Mesenchymal stem cell (in vitro differentiated cells and primary cell): Measurements from ENCODE around the gene ENAM.

Experiments used
- DNase-seq: peaks from one replicate; pipeline ENCODE4 v3.0.0-alpha.2; 2013
- H2AFZ ChIP-seq: one replicate; pipeline ENCODE4 v1.6.1; 2013; ENCODE audit warnings: low read depth, mild to moderate bottlenecking, control low read depth, inconsistent platforms, low read length, moderate library complexity
- H2AK5ac ChIP-seq: 2 replicates; pipeline ENCODE4 v1.6.1; 2013; ENCODE audit warnings: low read length, moderate library complexity, mild to moderate bottlenecking, inconsistent platforms; ENCODE audit not compliant: severe bottlenecking
- H2BK120ac ChIP-seq: one replicate; pipeline ENCODE4 v1.6.1; 2013; ENCODE audit warnings: low read depth, mild to moderate bottlenecking, inconsistent platforms, low read length, moderate library complexity
- H2BK12ac ChIP-seq, 2 experiments: one replicate each; pipeline ENCODE4 v1.6.1; 2013; ENCODE audit warnings: inconsistent platforms in 2 of 2, low read length in 2 of 2, mild to moderate bottlenecking in 2 of 2, moderate library complexity in 2 of 2, control low read depth in 1 of 2
- H2BK15ac ChIP-seq: one replicate; pipeline ENCODE4 v1.6.1; 2013; ENCODE audit warnings: mild to moderate bottlenecking, low read depth, inconsistent platforms; ENCODE audit not compliant: poor library complexity, severe bottlenecking
- H2BK5ac ChIP-seq: 2 replicates; pipeline ENCODE4 v1.6.1; 2013; ENCODE audit warnings: low read depth, mild to moderate bottlenecking, low read length, control low read depth, inconsistent platforms; ENCODE audit not compliant: poor library complexity, severe bottlenecking
- H3K14ac ChIP-seq, 2 experiments: one replicate each; pipeline ENCODE4 v1.6.1; 2013; ENCODE audit warnings: inconsistent platforms in 2 of 2, low read length in 2 of 2, control low read depth in 1 of 2, mild to moderate bottlenecking in 1 of 2, moderate library complexity in 1 of 2
- H3K18ac ChIP-seq, 2 experiments: one replicate each; pipeline ENCODE4 v1.6.1; 2013; ENCODE audit warnings: inconsistent platforms in 2 of 2, low read length in 2 of 2, control low read depth in 1 of 2, low read depth in 1 of 2, mild to moderate bottlenecking in 1 of 2
- H3K23ac ChIP-seq, 2 experiments: one replicate each; pipeline ENCODE4 v1.6.1; 2013; ENCODE audit warnings: inconsistent platforms in 2 of 2, low read length in 2 of 2, mild to moderate bottlenecking in 2 of 2, moderate library complexity in 2 of 2, control low read depth in 1 of 2
- H3K27ac ChIP-seq: 2 replicates; pipeline ENCODE4 v1.5.1; 2013; ENCODE audit warnings: mild to moderate bottlenecking, moderate library complexity, low read length, control low read depth, inconsistent platforms; ENCODE audit not compliant: poor library complexity, severe bottlenecking
- H3K27me3 ChIP-seq, 2 experiments: 2 replicates each; pipeline versions ENCODE4 v1.6.1 to v1.7.0; 2013; ENCODE audit warnings: low read length in 2 of 2, mild to moderate bottlenecking in 2 of 2, moderate library complexity in 2 of 2, control low read depth in 1 of 2, inconsistent platforms in 1 of 2; ENCODE audit not compliant: control insufficient read depth in 1 of 2, insufficient read depth in 1 of 2
- H3K36me3 ChIP-seq, 2 experiments: 2 replicates each; pipeline versions ENCODE4 v1.6.1 to v1.7.0; 2013; ENCODE audit warnings: low read length in 2 of 2, control low read depth in 1 of 2, inconsistent platforms in 1 of 2, low read depth in 1 of 2, mild to moderate bottlenecking in 1 of 2; ENCODE audit not compliant: insufficient read depth in 2 of 2, control insufficient read depth in 1 of 2
- H3K4ac ChIP-seq, 2 experiments: one replicate each; pipeline ENCODE4 v1.6.1; 2013; ENCODE audit warnings: inconsistent platforms in 2 of 2, low read length in 2 of 2, mild to moderate bottlenecking in 2 of 2, moderate library complexity in 2 of 2, control low read depth in 1 of 2, low read depth in 1 of 2
- H3K4me1 ChIP-seq: 2 replicates; pipeline ENCODE4 v1.6.1; 2013; ENCODE audit warnings: low read depth, low read length, control low read depth; ENCODE audit not compliant: control insufficient read depth, insufficient read depth
- H3K4me2 ChIP-seq: 2 replicates; pipeline ENCODE4 v1.6.1; 2013; ENCODE audit warnings: low read length, mild to moderate bottlenecking, inconsistent platforms; ENCODE audit not compliant: poor library complexity, severe bottlenecking
- H3K4me3 ChIP-seq, 2 experiments: 2 replicates each; pipeline versions ENCODE4 v1.5.1 to v1.7.0; 2013; ENCODE audit warnings: low read length in 2 of 2, mild to moderate bottlenecking in 2 of 2, control low read depth in 1 of 2, low read depth in 1 of 2; ENCODE audit not compliant: insufficient read depth in 1 of 2
- H3K79me1 ChIP-seq: replicated peaks from 2 replicates; pipeline ENCODE4 v1.6.1; 2013; ENCODE audit warnings: mild to moderate bottlenecking, control low read depth, low read length, inconsistent platforms; ENCODE audit not compliant: poor library complexity, severe bottlenecking
- H3K9ac ChIP-seq: 2 replicates; pipeline ENCODE4 v1.7.0; 2013; ENCODE audit warnings: mild to moderate bottlenecking, low read length, moderate library complexity
- H3K9me3 ChIP-seq: 2 replicates; pipeline ENCODE4 v1.7.0; 2013; ENCODE audit warnings: mild to moderate bottlenecking, low read length; ENCODE audit not compliant: control insufficient read depth
- H4K8ac ChIP-seq: one replicate; pipeline ENCODE4 v1.6.1; 2013; ENCODE audit warnings: inconsistent platforms, mild to moderate bottlenecking, low read length, moderate library complexity
- H4K91ac ChIP-seq: one replicate; pipeline ENCODE4 v1.6.1; 2013; ENCODE audit warnings: mild to moderate bottlenecking, low read length, inconsistent platforms
- WGBS: methylation state at CpG from one replicate; pipeline ENCODE4 v1.1.7; 2013; ENCODE audit warnings: mixed read lengths; 5-methylcytosine and 5-hydroxymethylcytosine counted together

ENAM gene

GRCh38 chr4:70627620-70628019 is 924 bp upstream of the ENAM start:
- no peak overlapping the region for H2BK15ac ChIP-seq
- H3K36me3 ChIP-seq, result no peaks in the 10 kb centered on the region
- H3K9me3 ChIP-seq, result no peaks in the 10 kb centered on the region
- H2AK5ac ChIP-seq, result no peak overlapping the region
- H2AFZ ChIP-seq, result no peak overlapping the region
- H2BK120ac ChIP-seq, result no peak overlapping the region
- no peak overlapping the region for H3K18ac ChIP-seq
- no peaks in the 10 kb centered on the region for H3K79me1 ChIP-seq
- no peak overlapping the region for H4K8ac ChIP-seq
- H3K4ac ChIP-seq, result no peak overlapping the region
- no peak for DNase-seq
- no peak overlapping the region for H3K4me3 ChIP-seq
- no peaks in the 10 kb centered on the region for H3K27me3 ChIP-seq
- no peak overlapping the region for H4K91ac ChIP-seq
- WGBS, result 95% methylated on average over 1 of the region's 1 CpG
- no peak overlapping the region for H3K23ac ChIP-seq
- H3K9ac ChIP-seq, result no peak overlapping the region
- H3K4me2 ChIP-seq, result no peak overlapping the region
- H3K4me1 ChIP-seq, result no peaks in the 10 kb centered on the region
- H2BK12ac ChIP-seq, result no peak overlapping the region
- no peak overlapping the region for H3K14ac ChIP-seq
- H3K27ac ChIP-seq, result no peak overlapping the region
- no peak overlapping the region for H2BK5ac ChIP-seq

- Histone ChIP-seq H4K91ac (no peak overlapping the region), H3K4me3 (no peak overlapping the region), H3K36me3 (no peaks in the 10 kb centered on the region), H3K4me2 (no peak overlapping the region), H4K8ac (no peak overlapping the region), H2AFZ (no peak overlapping the region), H3K23ac (no peak overlapping the region), H2BK12ac (no peak overlapping the region), H3K4me1 (no peaks in the 10 kb centered on the region), H3K9me3 (no peaks in the 10 kb centered on the region), H2BK120ac (no peak overlapping the region), H3K79me1 (no peaks in the 10 kb centered on the region), H3K27ac (no peak overlapping the region), H2BK5ac (no peak overlapping the region), H3K14ac (no peak overlapping the region), H2BK15ac (no peak overlapping the region), H3K27me3 (no peaks in the 10 kb centered on the region), H3K9ac (no peak overlapping the region), H2AK5ac (no peak overlapping the region), H3K18ac (no peak overlapping the region), H3K4ac (no peak overlapping the region)
- WGBS, result no CpG with 5 or more reads among the region's 1 CpG
- DNase-seq, result no peak
Observed at GRCh38 chr4:70629469-70630090, 1.0 kb downstream of the ENAM start.

GRCh38 chr4:70630162-70630561 is 1.6 kb downstream of the ENAM start:
- Histone ChIP-seq H3K4ac (no peak overlapping the region), H3K4me3 (no peak overlapping the region), H3K36me3 (no peaks in the 10 kb centered on the region), H2BK120ac (no peak overlapping the region), H4K91ac (no peak overlapping the region), H3K9ac (no peak overlapping the region), H3K79me1 (no peaks in the 10 kb centered on the region), H4K8ac (no peak overlapping the region), H3K23ac (no peak overlapping the region), H3K4me1 (no peaks in the 10 kb centered on the region), H2BK12ac (no peak overlapping the region), H2BK5ac (no peak overlapping the region), H3K27ac (no peak overlapping the region), H3K14ac (no peak overlapping the region), H3K4me2 (no peak overlapping the region), H3K18ac (no peak overlapping the region), H3K27me3 (no peaks in the 10 kb centered on the region), H2AK5ac (no peak overlapping the region), H3K9me3 (no peaks in the 10 kb centered on the region), H2BK15ac (no peak overlapping the region), H2AFZ (no peak overlapping the region)
- no peak for DNase-seq
- WGBS, result 100% methylated on average over 1 of the region's 3 CpGs

GRCh38 chr4:70632028-70632427 is 3.5 kb downstream of the ENAM start:
- Histone ChIP-seq H3K4me1 (no peaks in the 10 kb centered on the region), H3K27ac (peak overlapping the region; percentile 66), H2BK15ac (no peak overlapping the region), H2BK12ac (no peak overlapping the region), H3K4ac (no peak overlapping the region), H3K9me3 (no peaks in the 10 kb centered on the region), H3K23ac (no peak overlapping the region), H3K4me2 (no peak overlapping the region), H3K14ac (no peak overlapping the region), H4K8ac (no peak overlapping the region), H3K27me3 (no peaks in the 10 kb centered on the region), H2BK5ac (no peak overlapping the region), H2BK120ac (no peak overlapping the region), H2AFZ (no peak overlapping the region), H3K9ac (no peak overlapping the region), H3K4me3 (no peak overlapping the region), H4K91ac (no peak overlapping the region), H3K79me1 (no peaks in the 10 kb centered on the region), H3K36me3 (no peaks in the 10 kb centered on the region), H2AK5ac (no peak overlapping the region), H3K18ac (no peak overlapping the region)
- no CpG with 5 or more reads among the region's 1 CpG for WGBS
- no peak for DNase-seq
